Stimulated activated CD8-positive, alpha-beta memory T cell treated with anti-CD3 and anti-CD28 coated beads, Interleukin-12 subunit alpha, Interleukin-12 subunit beta, amount 100 ng/mL, for 4 hours (primary cell): ENCODE measurements around the gene PIKFYVE.
"Not testable (repeated sequence)": the region's sequence is repeated elsewhere in the genome, so short reads cannot be mapped to it uniquely, and the experiment has no call there.

Source experiments
- DNase-seq: peaks from one replicate; pipeline ENCODE4 v3.0.0-alpha.2; 2020; ENCODE audit warnings: low read depth

The PIKFYVE gene

GRCh38 chr2:208304695-208305094, 38.6 kb downstream of the PIKFYVE start:
- DNase-seq, result no peak

- DNase-seq, result no peak
Measured at GRCh38 chr2:208306291-208306690, 40.2 kb downstream of the PIKFYVE start.

- DNase-seq, result no peak
Measured at GRCh38 chr2:208311321-208311720, 45.3 kb downstream of the PIKFYVE start.

- no peak for DNase-seq
Measured at GRCh38 chr2:208311954-208312353, 45.9 kb downstream of the PIKFYVE start.

- DNase-seq, result no peak
Measured at GRCh38 chr2:208315081-208315788, 49.2 kb downstream of the PIKFYVE start.

- DNase-seq, result no peak
Measured at GRCh38 chr2:208318127-208318526, 52.1 kb downstream of the PIKFYVE start.

GRCh38 chr2:208319391-208319790, 53.3 kb downstream of the PIKFYVE start:
- no peak for DNase-seq

GRCh38 chr2:208320686-208321085, 54.6 kb downstream of the PIKFYVE start:
- DNase-seq, result no peak

- no peak for DNase-seq
Measured at GRCh38 chr2:208326016-208326415, 60.0 kb downstream of the PIKFYVE start.

- DNase-seq, result no peak
Measured at GRCh38 chr2:208329485-208329884, 63.4 kb downstream of the PIKFYVE start.

GRCh38 chr2:208334230-208334629, 68.2 kb downstream of the PIKFYVE start:
- DNase-seq, result no peak

GRCh38 chr2:208346756-208347155, 80.7 kb downstream of the PIKFYVE start:
- DNase-seq, result no peak

- DNase-seq, result no peak
Measured at GRCh38 chr2:208350610-208351009, 84.6 kb downstream of the PIKFYVE start.

GRCh38 chr2:208352644-208353567, 86.9 kb downstream of the PIKFYVE start:
- no peak for DNase-seq

GRCh38 chr2:208354964-208355381, 88.9 kb downstream of the PIKFYVE start:
- DNase-seq, result no peak

GRCh38 chr2:208356420-208356819, 90.4 kb downstream of the PIKFYVE start:
- not testable (repeated sequence) for DNase-seq

- no peak for DNase-seq
Measured at GRCh38 chr2:208356846-208357574, 91.0 kb downstream of the PIKFYVE start.

GRCh38 chr2:208358758-208359631, 92.9 kb downstream of the PIKFYVE start:
- DNase-seq, result no peak

- DNase-seq, result no peak
Measured at GRCh38 chr2:208359632-208359986, 93.6 kb downstream of the PIKFYVE start.

- no peak for DNase-seq
Measured at GRCh38 chr2:208360259-208361076, 94.4 kb downstream of the PIKFYVE start.

GRCh38 chr2:208361077-208361441, 95.0 kb downstream of the PIKFYVE start:
- no peak for DNase-seq
